HG03378 (cell line): ENCODE data around the gene F8.

Source experiments
- ATAC-seq: cut with Tn5 transposase; IDR thresholded peaks from one replicate; pipeline ENCODE4 v1.9.1; 2021; ENCODE audit warnings: mild to moderate bottlenecking, moderate library complexity; ENCODE audit not compliant: unreplicated experiment

Gene F8

GRCh38 chrX:155022585-155022984, at the start of gene F8:
Gene F8, minus strand, starts transcription at chrX:155022723. Its CDS starts 171 bp downstream, at chrX:155022552.
- ATAC-seq = no peak

- no peak for ATAC-seq
Measured at GRCh38 chrX:155071694-155072280, 49.3 kb upstream of the F8 start.

- ATAC-seq = no peak
Measured at GRCh38 chrX:155070975-155071693, 48.6 kb upstream of the F8 start, which contains the start of the genes BRCC3, CMC4 and MTCP1. Gene BRCC3, plus strand, starts transcription at chrX:155071508. Its CDS starts 20 bp downstream, at chrX:155071528. Gene CMC4, minus strand, starts transcription at chrX:155071136. Its CDS starts 7,113 bp downstream, at chrX:155064023. Gene MTCP1, minus strand, starts transcription at chrX:155071136. Its CDS starts 5,126 bp downstream, at chrX:155066010.

- ATAC-seq = no peak
Measured at GRCh38 chrX:155070663-155070974, 48.1 kb upstream of the F8 start.

GRCh38 chrX:155070038-155070437, 47.5 kb upstream of the F8 start:
- ATAC-seq = no peak

- no peak for ATAC-seq
Measured at GRCh38 chrX:155069414-155069813, 46.9 kb upstream of the F8 start.

GRCh38 chrX:155068165-155068564, 45.6 kb upstream of the F8 start:
- ATAC-seq = no peak

- no peak for ATAC-seq
Measured at GRCh38 chrX:155065035-155065734, 42.7 kb upstream of the F8 start.

- ATAC-seq = no peak
Measured at GRCh38 chrX:155061760-155062159, 39.2 kb upstream of the F8 start.

- ATAC-seq = peak; percentile 90
Measured at GRCh38 chrX:155056877-155057792, 34.6 kb upstream of the F8 start.

GRCh38 chrX:155056471-155056870, 33.9 kb upstream of the F8 start:
- no peak for ATAC-seq

- no peak for ATAC-seq
Measured at GRCh38 chrX:155055494-155055893, 33.0 kb upstream of the F8 start.

GRCh38 chrX:155054255-155054654, 31.7 kb upstream of the F8 start:
- no peak for ATAC-seq

GRCh38 chrX:155053656-155054055, 31.1 kb upstream of the F8 start:
- ATAC-seq = no peak

GRCh38 chrX:155052738-155053498, 30.4 kb upstream of the F8 start:
- no peak for ATAC-seq

- no peak for ATAC-seq
Measured at GRCh38 chrX:155048977-155049619, 26.6 kb upstream of the F8 start.

GRCh38 chrX:155046811-155047528, 24.4 kb upstream of the F8 start:
- ATAC-seq = no peak

GRCh38 chrX:155046129-155046810, 23.7 kb upstream of the F8 start:
- ATAC-seq = no peak
